HEK293 (cell line): ENCODE measurements around the gene PTK7.

Experiments used
- CTCF ChIA-PET: fragments of 350-600 bp; formaldehyde crosslinking; extraction: SDS; loops from one replicate; lab custom pipeline; 2021; ENCODE audit warnings: antibody characterized with exemption; lab: Yijun Ruan, JAX
- POLR2A ChIA-PET: fragments of 300-600 bp; formaldehyde crosslinking; extraction: SDS; loops from one replicate; lab custom pipeline; 2020; ENCODE audit warnings: antibody characterized with exemption, inconsistent platforms; lab: Yijun Ruan, JAX
- H3K27ac ChIP-seq: fragments of 200-500 bp; sonication (Bioruptor generic); 2 replicates; pipeline ENCODE4 v1.5.1; 2014; ENCODE audit warnings: low read depth, low read length, control low read depth, inconsistent platforms; ENCODE audit errors: extremely low read depth
- H3K36me3 ChIP-seq, 2 experiments: fragments of 200-500 bp in 1 of 2; sonication (Bioruptor generic) in 1 of 2; 1 replicate in 1 of 2; 2 replicates in 1 of 2; pipeline ENCODE4 v1.5.1; 2014 to 2017; ENCODE audit warnings: inconsistent platforms in 2 of 2, low read length in 2 of 2; ENCODE audit not compliant: control insufficient read depth in 2 of 2, insufficient read depth in 1 of 2
- H3K4me1 ChIP-seq: fragments of 200-500 bp; sonication (Bioruptor generic); 2 replicates; pipeline ENCODE4 v1.5.1; 2014; ENCODE audit warnings: mild to moderate bottlenecking, low read length, inconsistent platforms; ENCODE audit not compliant: control insufficient read depth, insufficient read depth
- H3K4me3 ChIP-seq: 2 replicates; pipeline ENCODE4 v1.5.1; 2011; ENCODE audit warnings: low read depth, mild to moderate bottlenecking, control low read depth, low read length, moderate library complexity
- H3K9me3 ChIP-seq: fragments of 200-500 bp; sonication (Bioruptor generic); 2 replicates; pipeline ENCODE4 v1.5.1; 2014; ENCODE audit warnings: low read depth, low read length, inconsistent platforms; ENCODE audit not compliant: control insufficient read depth, insufficient read depth
- EGR2 ChIP-seq: fragments of 450-650 bp; formaldehyde crosslinking; IDR thresholded peaks from 2 replicates; pipeline ENCODE4 v1.5.1; 2016; ENCODE audit warnings: low read depth, missing biosample characterization, missing genetic modification characterization
- IKZF3 ChIP-seq: fragments of 450-650 bp; IDR thresholded peaks from 2 replicates; pipeline ENCODE4 v1.5.0; 2018; ENCODE audit warnings: missing biosample characterization, mild to moderate bottlenecking, missing genetic modification characterization, moderate library complexity
- KLF1 ChIP-seq: fragments of 450-650 bp; formaldehyde crosslinking; IDR thresholded peaks from 2 replicates; pipeline ENCODE4 v1.5.1; 2016; ENCODE audit warnings: missing biosample characterization, missing genetic modification characterization
- OSR2 ChIP-seq: fragments of 450-650 bp; formaldehyde crosslinking; IDR thresholded peaks from 2 replicates; pipeline ENCODE4 v1.5.1; 2016; ENCODE audit warnings: missing biosample characterization, missing genetic modification characterization
- PRDM4 ChIP-seq: fragments of 450-650 bp; formaldehyde crosslinking; IDR thresholded peaks from 2 replicates; pipeline ENCODE4 v1.5.1; 2017; ENCODE audit warnings: missing biosample characterization, missing genetic modification characterization
- PRDM6 ChIP-seq: fragments of 450-650 bp; formaldehyde crosslinking; IDR thresholded peaks from 2 replicates; pipeline ENCODE4 v1.5.1; 2017; ENCODE audit warnings: missing biosample characterization, missing genetic modification characterization
- ZBTB10 ChIP-seq: fragments of 450-650 bp; formaldehyde crosslinking; IDR thresholded peaks from 2 replicates; pipeline ENCODE4 v1.5.1; 2016; ENCODE audit warnings: missing biosample characterization, missing genetic modification characterization
- ZNF140 ChIP-seq: fragments of 450-650 bp; formaldehyde crosslinking; IDR thresholded peaks from 2 replicates; pipeline ENCODE4 v1.5.1; 2016; ENCODE audit warnings: missing biosample characterization, missing genetic modification characterization
- ZNF16 ChIP-seq: fragments of 450-650 bp; formaldehyde crosslinking; IDR thresholded peaks from 2 replicates; pipeline ENCODE4 v1.5.1; 2016; ENCODE audit warnings: low read depth, missing biosample characterization, missing genetic modification characterization
- ZNF19 ChIP-seq: fragments of 450-650 bp; formaldehyde crosslinking; IDR thresholded peaks from 2 replicates; pipeline ENCODE4; 2016; ENCODE audit warnings: missing biosample characterization, missing genetic modification characterization, low read depth
- ZNF324 ChIP-seq: fragments of 450-650 bp; formaldehyde crosslinking; IDR thresholded peaks from 2 replicates; pipeline ENCODE4 v1.5.1; 2016; ENCODE audit warnings: missing biosample characterization, missing genetic modification characterization
- ZNF654 ChIP-seq: fragments of 450-650 bp; formaldehyde crosslinking; IDR thresholded peaks from 2 replicates; pipeline ENCODE4 v1.5.1; 2016; ENCODE audit warnings: low read depth, missing biosample characterization, missing genetic modification characterization
- ZNF776 ChIP-seq: fragments of 450-650 bp; formaldehyde crosslinking; IDR thresholded peaks from 2 replicates; pipeline ENCODE4 v1.5.0; 2017; ENCODE audit warnings: missing biosample characterization, missing genetic modification characterization, borderline replicate concordance

The PTK7 gene

GRCh38 chr6:43144879-43145278 lies 68.8 kb downstream of the PTK7 start:
- H3K4me3 ChIP-seq = no peak overlapping the region
- CTCF ChIA-PET = interaction anchor here (0.6 to 4.0 kb wide), 11 partner anchors 10 to 244 kb away, joined by 3 to 83 read pairs (median 5); partner anchors contain the start of gene PTK7

GRCh38 chr6:43146261-43146660 lies 70.1 kb downstream of the PTK7 start:
- ChIA-PET POLR2A (no interaction called here), CTCF (interaction anchor here (0.6 to 3.9 kb wide), 5 partner anchors 83 to 355 kb away, joined by 3 to 44 read pairs (median 3); no protein-coding TSS in a partner anchor)
- Histone ChIP-seq H3K27ac (no peak overlapping the region), H3K9me3 (no peaks in the 10 kb centered on the region), H3K4me1 (no peaks in the 10 kb centered on the region), H3K4me3 (no peak overlapping the region), H3K36me3 (peaks cover 0 to 47% of the 10 kb centered on the region in 2 experiments; a peak in 2 of 3 replicates)
- TF ChIP-seq ZNF654 (tag by site-specific recombination) (no peak), ZNF19 (tag by site-specific recombination) (no peak), ZBTB10 (tag by site-specific recombination) (no peak), PRDM4 (tag by site-specific recombination) (no peak), ZNF140 (tag by site-specific recombination) (no peak), IKZF3 (no peak), OSR2 (no peak), PRDM6 (tag by site-specific recombination) (no peak), ZNF324 (tag by site-specific recombination) (no peak)

More at GRCh38 chr6:43144879-43145278, 68.8 kb downstream of the PTK7 start:
- Histone ChIP-seq H3K27ac (no peak overlapping the region), H3K4me1 (no peaks in the 10 kb centered on the region), H3K9me3 (no peaks in the 10 kb centered on the region), H3K36me3 (peaks cover 0 to 44% of the 10 kb centered on the region in 2 experiments; a peak in 2 of 3 replicates)
- POLR2A ChIA-PET = no interaction called here
- TF ChIP-seq EGR2 (tag by site-specific recombination) (0 out of 2 replicates have a peak, but pooled peaks have one; percentile 19), ZNF16 (tag by site-specific recombination) (no peak), ZNF776 (no peak), KLF1 (tag by site-specific recombination) (0 out of 2 replicates have a peak, but pooled peaks have one; percentile 25)
